ENCODE results near the gene RPS6KA3.
"Not testable (repeated sequence)": the region's sequence is repeated elsewhere in the genome, so short reads cannot be mapped to it uniquely, and the experiment has no call there.

Gene RPS6KA3

GRCh38 chrX:20267607-20267930 is 860 bp upstream of the RPS6KA3 start:
- DNase-seq (ENCODE audit: low read depth, low spot score), result no peak
- H3K4me3 ChIP-seq (ENCODE audit: low read length), result no peak overlapping the region

- no peak for DNase-seq (ENCODE audit: low read depth, low spot score)
- peak overlapping the region; percentile 66 for H3K4me3 ChIP-seq (ENCODE audit: low read length)
Observed at GRCh38 chrX:20265726-20266681, 705 bp downstream of the RPS6KA3 start.

GRCh38 chrX:20265221-20265725 is 1.4 kb downstream of the RPS6KA3 start:
- peak overlapping the region; percentile 66 for H3K4me3 ChIP-seq (ENCODE audit: low read length)
- DNase-seq (ENCODE audit: low read depth, low spot score), result no peak

GRCh38 chrX:20263474-20263873 is 3.2 kb downstream of the RPS6KA3 start:
- no peak overlapping the region for H3K4me3 ChIP-seq (ENCODE audit: low read length)
- no peak for DNase-seq (ENCODE audit: low read depth, low spot score)

- no peak overlapping the region for H3K4me3 ChIP-seq (ENCODE audit: low read length)
- no peak for DNase-seq (ENCODE audit: low read depth, low spot score)
Observed at GRCh38 chrX:20260885-20261284, 5.8 kb downstream of the RPS6KA3 start.

- H3K4me3 ChIP-seq (ENCODE audit: low read length), result no peak overlapping the region
- DNase-seq (ENCODE audit: low read depth, low spot score), result no peak
Observed at GRCh38 chrX:20254712-20255299, 11.9 kb downstream of the RPS6KA3 start.

- no peak for DNase-seq (ENCODE audit: low read depth, low spot score)
- H3K4me3 ChIP-seq (ENCODE audit: low read length), result no peak overlapping the region
Observed at GRCh38 chrX:20253232-20253543, 13.5 kb downstream of the RPS6KA3 start.

- no peak overlapping the region for H3K4me3 ChIP-seq (ENCODE audit: low read length)
- DNase-seq (ENCODE audit: low read depth, low spot score), result peak; percentile 55
Observed at GRCh38 chrX:20252381-20253231, 14.1 kb downstream of the RPS6KA3 start.

GRCh38 chrX:20251691-20252090 is 15.0 kb downstream of the RPS6KA3 start:
- no peak for DNase-seq (ENCODE audit: low read depth, low spot score)
- no peak overlapping the region for H3K4me3 ChIP-seq (ENCODE audit: low read length)

GRCh38 chrX:20250146-20250545 is 16.6 kb downstream of the RPS6KA3 start:
- DNase-seq (ENCODE audit: low read depth, low spot score); H3K4me3 ChIP-seq (ENCODE audit: low read length): not testable (repeated sequence)

- peak; percentile 12 for DNase-seq (ENCODE audit: low read depth, low spot score)
- H3K4me3 ChIP-seq (ENCODE audit: low read length), result no peak overlapping the region
Observed at GRCh38 chrX:20248592-20249192, 18.0 kb downstream of the RPS6KA3 start.

- no peak overlapping the region for H3K4me3 ChIP-seq (ENCODE audit: low read length)
- DNase-seq (ENCODE audit: low read depth, low spot score), result no peak
Observed at GRCh38 chrX:20244931-20245330, 21.8 kb downstream of the RPS6KA3 start.

GRCh38 chrX:20240201-20240600 is 26.5 kb downstream of the RPS6KA3 start:
- no peak for DNase-seq (ENCODE audit: low read depth, low spot score)
- H3K4me3 ChIP-seq (ENCODE audit: low read length), result no peak overlapping the region

- DNase-seq (ENCODE audit: low read depth, low spot score), result no peak
- H3K4me3 ChIP-seq (ENCODE audit: low read length), result no peak overlapping the region
Observed at GRCh38 chrX:20237864-20238263, 28.8 kb downstream of the RPS6KA3 start.

GRCh38 chrX:20235755-20236154 is 31.0 kb downstream of the RPS6KA3 start:
- no peak for DNase-seq (ENCODE audit: low read depth, low spot score)
- no peak overlapping the region for H3K4me3 ChIP-seq (ENCODE audit: low read length)

GRCh38 chrX:20233336-20233735 is 33.4 kb downstream of the RPS6KA3 start:
- no peak overlapping the region for H3K4me3 ChIP-seq (ENCODE audit: low read length)
- no peak for DNase-seq (ENCODE audit: low read depth, low spot score)

GRCh38 chrX:20231598-20231997 is 35.1 kb downstream of the RPS6KA3 start:
- DNase-seq (ENCODE audit: low read depth, low spot score), result no peak
- no peak overlapping the region for H3K4me3 ChIP-seq (ENCODE audit: low read length)

GRCh38 chrX:20230406-20230805 is 36.3 kb downstream of the RPS6KA3 start:
- no peak overlapping the region for H3K4me3 ChIP-seq (ENCODE audit: low read length)
- DNase-seq (ENCODE audit: low read depth, low spot score), result no peak

- DNase-seq (ENCODE audit: low read depth, low spot score), result no peak
- no peak overlapping the region for H3K4me3 ChIP-seq (ENCODE audit: low read length)
Observed at GRCh38 chrX:20229155-20229554, 37.6 kb downstream of the RPS6KA3 start.
